Panc1 (cell line): ENCODE data around the gene NEK4. TPM values are rescaled to one million over a fixed set of nuclear protein-coding genes. Genes with fewer than 3 reads are reported as not detected.

Experiments
- ATAC-seq: fragments of 200-7000 bp; cut with Tn5 transposase; 2 replicates; pipeline ENCODE4 v1.9.1; 2020; ENCODE audit warnings: mild to moderate bottlenecking, moderate library complexity
- BruUV-seq: library from RNA; stranded (reverse); fragments of 400-500 nt; replicated peaks from 2 replicates; lab custom pipeline; 2021; lab: Mats Ljungman, UMichigan
- CTCF ChIA-PET: fragments of 300-600 bp; sonication (Branson Sonifier 250); formaldehyde crosslinking; loops from one replicate; lab custom pipeline; 2022; ENCODE audit warnings: antibody characterized with exemption; lab: Charles Lee
- POLR2A ChIA-PET: fragments of 300-600 bp; sonication (Branson Sonifier 250); formaldehyde crosslinking; loops from one replicate; lab custom pipeline; 2022; ENCODE audit warnings: antibody characterized with exemption; lab: Charles Lee
- DNase-seq: peaks from one replicate; pipeline ENCODE4 v3.0.0-alpha.2; 2010; ENCODE audit warnings: low read depth, low spot score
- H3K27ac ChIP-seq: 2 replicates; pipeline ENCODE4 v1.5.1; 2011; ENCODE audit warnings: mild to moderate bottlenecking, low read length, inconsistent platforms
- H3K27me3 ChIP-seq: fragments of 200-500 bp; sonication (Bioruptor generic); 2 replicates; pipeline ENCODE4 v1.6.0; 2014; ENCODE audit warnings: low read length, inconsistent platforms; ENCODE audit not compliant: control insufficient read depth, insufficient read depth
- H3K36me3 ChIP-seq: fragments of 200-500 bp; sonication (Bioruptor generic); 2 replicates; pipeline ENCODE4 v1.5.1; 2014; ENCODE audit warnings: inconsistent platforms, mild to moderate bottlenecking, low read length, moderate library complexity; ENCODE audit not compliant: control insufficient read depth, insufficient read depth
- H3K4me1 ChIP-seq: 2 replicates; pipeline ENCODE4 v1.5.1; 2011; ENCODE audit warnings: inconsistent platforms, mild to moderate bottlenecking, low read length, moderate library complexity; ENCODE audit not compliant: control insufficient read depth, insufficient read depth
- H3K4me3 ChIP-seq, 2 experiments: 2 replicates each; pipeline ENCODE4 v1.5.1; 2011 to 2012; ENCODE audit warnings: low read depth in 2 of 2, low read length in 2 of 2, mild to moderate bottlenecking in 2 of 2, inconsistent platforms in 1 of 2, moderate library complexity in 1 of 2
- H3K9me3 ChIP-seq: fragments of 200-500 bp; sonication (Bioruptor generic); 2 replicates; pipeline ENCODE4 v1.5.1; 2014; ENCODE audit warnings: low read depth, mild to moderate bottlenecking, inconsistent platforms, low read length, moderate library complexity; ENCODE audit not compliant: control insufficient read depth, insufficient read depth
- CTCF ChIP-seq: fragments of 450-650 bp; IDR thresholded peaks from 2 replicates; pipeline ENCODE4 v1.5.1; 2017; ENCODE audit warnings: mild to moderate bottlenecking
- POLR2AphosphoS5 ChIP-seq: IDR thresholded peaks from 2 replicates; pipeline ENCODE4 v1.6.1; 2012; ENCODE audit warnings: mild to moderate bottlenecking, low read depth, low read length, moderate library complexity
- REST ChIP-seq, 2 experiments: IDR thresholded peaks; 2 replicates each; pipeline ENCODE4 v1.6.1; 2011 to 2012; ENCODE audit warnings: low read depth in 2 of 2, control low read depth in 1 of 2, low read length in 1 of 2, mild to moderate bottlenecking in 1 of 2, moderate library complexity in 1 of 2; ENCODE audit not compliant: insufficient read depth in 1 of 2
- SIN3A ChIP-seq: IDR thresholded peaks from 2 replicates; pipeline ENCODE4 v1.6.1; 2012; ENCODE audit warnings: low read depth, mild to moderate bottlenecking, low read length, moderate library complexity, borderline replicate concordance; ENCODE audit not compliant: insufficient read depth
- TCF7L2 ChIP-seq: IDR thresholded peaks from 2 replicates; pipeline ENCODE4 v1.6.1; 2011; ENCODE audit warnings: mild to moderate bottlenecking, low read depth, low read length, inconsistent platforms
- in situ Hi-C: cut with HindIII; loops from 2 replicates; pipeline ENCODE4 v1.10.0; 2016; ENCODE audit warnings: low sequenced_read_pairs, low pct_unique_long_range_greater_than_20kb
- intact Hi-C: fragments of 100-400 bp; cut with micrococcal nuclease; formaldehyde crosslinking; loops from one replicate; pipeline ENCODE4 v1.10.0; 2022; ENCODE audit not compliant: unreplicated experiment
- total RNA-seq: library from RNA; stranded (reverse); gene quantifications from one replicate; pipeline ENCODE4 v1.2.1, GENCODE V29; 2021; ENCODE audit not compliant: unreplicated experiment

The NEK4 gene
- total RNA-seq, 1 experiment from 2014 or later: 22.9 TPM

- CTCF ChIA-PET: no interaction called here
- POLR2A ChIA-PET: no interaction called here
- no peak for ATAC-seq
These were observed 63.2 kb downstream of the NEK4 start for GRCh38 chr3:52707585-52707984.

More at GRCh38 chr3:52707585-52707984, 63.2 kb downstream of the NEK4 start:
- Histone ChIP-seq H3K27ac (no peak overlapping the region; the same call in 1 of the 2 replicates), H3K4me1 (peaks cover 17% of the 10 kb centered on the region), H3K9me3 (no peaks in the 10 kb centered on the region), H3K4me3 (peak overlapping the region in 1 of 2 experiments; percentile 64; a peak in 3 of 4 replicates), H3K27me3 (no peaks in the 10 kb centered on the region), H3K36me3 (peaks cover 18% of the 10 kb centered on the region)
- TF ChIP-seq SIN3A: no peak
- TF ChIP-seq CTCF: no peak
- TF ChIP-seq REST (IDR thresholded peaks at IDR 0.05; ENCODE audit: insufficient read depth in 1 of 2, low read depth in 2 of 2, low read length in 1 of 2): no peak
- TF ChIP-seq POLR2AphosphoS5: no peak
- no peak for TF ChIP-seq TCF7L2
- no peak for DNase-seq
- no TSS peak for BruUV-seq
- intact Hi-C loops: no loop called here
- in situ Hi-C loops: no loop called here
